Measurements from ENCODE around the gene PODXL2.

DNA sequence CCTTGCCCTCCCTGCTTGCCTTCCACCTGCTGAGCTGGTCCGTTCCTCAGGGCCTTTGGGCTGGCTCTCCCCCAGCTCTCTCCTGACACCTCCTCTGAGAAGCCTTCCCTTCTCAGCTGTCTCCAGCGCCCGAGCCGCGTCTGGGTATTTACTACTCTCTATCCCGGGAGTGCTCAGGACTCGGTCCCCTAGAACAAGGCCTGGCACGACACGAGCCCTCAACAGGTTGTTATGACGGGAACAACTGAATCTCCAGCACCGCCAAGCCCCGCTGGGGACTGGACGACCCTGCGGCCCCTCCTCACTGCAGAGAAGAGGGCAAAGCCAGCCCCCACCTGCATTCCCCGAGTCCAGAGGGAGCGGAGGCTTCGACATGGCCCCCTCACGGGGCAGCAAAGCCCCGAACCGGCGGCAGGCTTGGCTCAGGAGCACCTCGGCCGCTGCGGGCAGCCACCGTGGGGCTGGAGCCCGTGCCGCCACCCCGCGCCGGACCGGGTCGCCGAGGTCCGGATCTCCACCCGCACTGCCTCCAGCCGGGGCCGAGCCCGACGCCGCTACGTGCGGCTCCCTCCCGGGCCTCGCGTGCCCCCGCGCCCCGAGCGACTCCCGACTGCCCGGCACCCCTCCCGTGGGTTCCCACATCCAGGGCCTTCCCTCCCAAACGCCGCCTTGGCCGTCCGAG is 39.2 kb upstream of the PODXL2 start:
- TF ChIP-seq, protein P1, sequence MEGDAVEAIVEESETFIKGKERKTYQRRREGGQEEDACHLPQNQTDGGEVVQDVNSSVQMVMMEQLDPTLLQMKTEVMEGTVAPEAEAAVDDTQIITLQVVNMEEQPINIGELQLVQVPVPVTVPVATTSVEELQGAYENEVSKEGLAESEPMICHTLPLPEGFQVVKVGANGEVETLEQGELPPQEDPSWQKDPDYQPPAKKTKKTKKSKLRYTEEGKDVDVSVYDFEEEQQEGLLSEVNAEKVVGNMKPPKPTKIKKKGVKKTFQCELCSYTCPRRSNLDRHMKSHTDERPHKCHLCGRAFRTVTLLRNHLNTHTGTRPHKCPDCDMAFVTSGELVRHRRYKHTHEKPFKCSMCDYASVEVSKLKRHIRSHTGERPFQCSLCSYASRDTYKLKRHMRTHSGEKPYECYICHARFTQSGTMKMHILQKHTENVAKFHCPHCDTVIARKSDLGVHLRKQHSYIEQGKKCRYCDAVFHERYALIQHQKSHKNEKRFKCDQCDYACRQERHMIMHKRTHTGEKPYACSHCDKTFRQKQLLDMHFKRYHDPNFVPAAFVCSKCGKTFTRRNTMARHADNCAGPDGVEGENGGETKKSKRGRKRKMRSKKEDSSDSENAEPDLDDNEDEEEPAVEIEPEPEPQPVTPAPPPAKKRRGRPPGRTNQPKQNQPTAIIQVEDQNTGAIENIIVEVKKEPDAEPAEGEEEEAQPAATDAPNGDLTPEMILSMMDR (conservative IDR thresholded peaks at IDR 0.05; ENCODE audit: low read depth, low read length), result no peak
- TF ChIP-seq EZH2 (IDR thresholded peaks at IDR 0.05; ENCODE audit: borderline replicate concordance, low read depth, low read length, poor library complexity, severe bottlenecking), result no peak

Data from A673 (cell line).